Tibial nerve (tissue), 4 donors: Measurements from ENCODE around the gene CAPSL.

Experiments
- CTCF ChIP-seq, 5 experiments: fragments of 200-600 bp in 3 of 5; fragments of 450-650 bp in 2 of 5; sonication (generic) in 3 of 5; IDR thresholded peaks; one replicate each; pipeline ENCODE4 v1.5.1; 2016 to 2019; ENCODE audit warnings: antibody characterized with exemption in 5 of 5, mild to moderate bottlenecking in 3 of 5, moderate library complexity in 2 of 5
- EP300 ChIP-seq, 2 donors: sonication (generic); formaldehyde crosslinking; IDR thresholded peaks; one replicate each; pipeline ENCODE4 v1.6.1; 2017; ENCODE audit warnings: antibody characterized with exemption in 2 of 2, mild to moderate bottlenecking in 1 of 2
- POLR2A ChIP-seq, 2 donors: fragments of 450-650 bp; IDR thresholded peaks; one replicate each; pipeline ENCODE4 v1.6.1; 2017; ENCODE audit warnings: antibody characterized with exemption in 2 of 2, mild to moderate bottlenecking in 2 of 2, moderate library complexity in 2 of 2

DNA sequence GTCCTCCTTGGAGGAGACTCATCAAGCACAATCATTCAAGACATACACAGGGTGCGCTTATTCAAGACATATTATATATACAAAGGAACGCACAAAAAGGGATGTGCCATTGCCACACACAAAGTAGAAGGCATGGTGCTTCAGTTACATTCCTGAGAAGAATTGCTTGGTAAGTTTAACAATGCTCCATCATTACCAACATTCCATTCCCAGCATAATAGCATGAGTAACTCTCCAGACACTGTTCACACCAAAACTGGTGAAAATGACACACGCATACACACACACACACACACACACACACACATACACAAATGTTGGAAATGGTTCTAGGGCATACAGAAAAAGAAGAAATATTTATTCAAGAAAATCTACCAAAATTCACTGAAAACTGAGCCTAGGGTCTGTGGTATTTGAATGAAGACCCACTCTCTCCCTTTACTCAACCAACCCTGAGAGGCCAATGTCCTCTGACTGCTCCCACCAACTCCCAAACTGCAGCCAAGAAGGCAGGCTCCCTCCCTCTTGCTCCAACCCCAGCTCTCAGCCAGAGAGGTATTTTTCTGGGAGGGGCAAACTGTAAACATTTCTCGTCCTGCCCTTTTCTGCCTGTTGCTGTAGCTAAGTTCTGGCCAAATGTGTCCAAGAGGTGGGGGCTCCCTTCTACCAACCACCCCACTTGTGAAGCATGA lies 32.9 kb upstream of the CAPSL start:
- TF ChIP-seq CTCF (IDR thresholded peaks at IDR 0.05) (no peak), EP300 (IDR thresholded peaks at IDR 0.05) (no peak), POLR2A (IDR thresholded peaks at IDR 0.05) (no peak)
